A549 (cell line): Measurements from ENCODE around the gene PTPN6. TPM values are rescaled to one million over a fixed set of nuclear protein-coding genes. Genes with fewer than 3 reads are reported as not detected.

ENCODE experiments used
- ATAC-seq, 2 experiments: fragments of 200-7000 bp in 1 of 2; fragments of >200 bp in 1 of 2; cut with Nextera tagmentation in 1 of 2; cut with Tn5 transposase in 1 of 2; 3 replicates each; pipeline versions ENCODE4 v1.8.0 to v1.9.1; 2018 to 2020; ENCODE audit warnings: mild to moderate bottlenecking in 1 of 2, moderate library complexity in 1 of 2
- CTCF ChIA-PET: fragments of 300-600 bp; sonication (Branson Sonifier 250); formaldehyde crosslinking; extraction: SDS; loops from one replicate; lab custom pipeline; 2021; ENCODE audit warnings: antibody characterized with exemption, inconsistent platforms; lab: Yijun Ruan, JAX
- POLR2A ChIA-PET: fragments of 350-600 bp; formaldehyde crosslinking; extraction: SDS; loops from one replicate; lab custom pipeline; 2021; ENCODE audit warnings: antibody characterized with exemption, inconsistent platforms; lab: Yijun Ruan, JAX
- DNase-seq, 2 experiments: peaks; one replicate each; pipeline versions ENCODE4 v3.0.0 to v3.0.0-alpha.2; 2011 to 2016; ENCODE audit warnings: low read depth in 1 of 2, low spot score in 1 of 2
- FAIRE-seq: peaks from 2 replicates; lab custom pipeline; 2011; peaks lifted over from hg19 to GRCh38; lab: Jason Lieb, UNC
- H3K27ac ChIP-seq, 2 experiments: fragments of >200 bp; sonication (Bioruptor Twin); formaldehyde crosslinking; 3 replicates each; pipeline ENCODE4 v1.5.1; 2016 to 2017
- H3K4me1 ChIP-seq: fragments of >200 bp; sonication (Bioruptor Twin); formaldehyde crosslinking; 3 replicates; pipeline ENCODE4 v1.6.1; 2016
- H3K4me2 ChIP-seq: fragments of >200 bp; sonication (Bioruptor Twin); formaldehyde crosslinking; 3 replicates; pipeline ENCODE4 v1.6.1; 2016
- H3K4me3 ChIP-seq: fragments of >200 bp; sonication (Bioruptor Twin); formaldehyde crosslinking; 3 replicates; pipeline ENCODE4 v1.5.1; 2016
- H3K9me3 ChIP-seq: fragments of >200 bp; sonication (Bioruptor Twin); formaldehyde crosslinking; 3 replicates; pipeline ENCODE4 v1.6.1; 2016
- CBX8 ChIP-seq: fragments of 200-600 bp; sonication (generic); IDR thresholded peaks from 2 replicates; pipeline ENCODE4 v1.6.1; 2016
- CHD4 ChIP-seq: fragments of 200-600 bp; sonication (generic); IDR thresholded peaks from 2 replicates; pipeline ENCODE4 v1.6.1; 2016; ENCODE audit warnings: antibody characterized with exemption, mild to moderate bottlenecking, borderline replicate concordance
- EP300 ChIP-seq, 2 experiments: fragments of >200 bp; sonication (Bioruptor Twin); formaldehyde crosslinking; IDR thresholded peaks; 2 replicates in 1 of 2; 3 replicates in 1 of 2; pipeline ENCODE4 v1.6.1; 2016 to 2017
- ESRRA ChIP-seq: fragments of 150-350 bp; IDR thresholded peaks from 2 replicates; pipeline ENCODE4 v1.6.1; 2014; ENCODE audit warnings: mild to moderate bottlenecking, low read length, borderline replicate concordance
- FOSL2 ChIP-seq, 2 experiments: fragments of 450-650 bp in 1 of 2; fragments of >200 bp in 1 of 2; sonication (Bioruptor Twin) in 1 of 2; formaldehyde crosslinking; IDR thresholded peaks; 2 replicates each; pipeline versions ENCODE4 v1.5.0 to v1.6.1; 2016 to 2020; ENCODE audit warnings: mild to moderate bottlenecking in 1 of 2, moderate library complexity in 1 of 2
- HEYL ChIP-seq: fragments of 250-450 bp; sonication (Bioruptor Pico); IDR thresholded peaks from 2 replicates; pipeline ENCODE4 v1.8.0; 2021; ENCODE audit warnings: mild to moderate bottlenecking, moderate library complexity
- HOXB13 ChIP-seq: fragments of 250-450 bp; sonication (Bioruptor Pico); IDR thresholded peaks from 2 replicates; pipeline ENCODE4 v1.5.0; 2020; ENCODE audit warnings: low read depth, mild to moderate bottlenecking, moderate library complexity
- HOXB5 ChIP-seq: fragments of 250-450 bp; sonication (Bioruptor Pico); IDR thresholded peaks from 2 replicates; pipeline ENCODE4 v1.5.0; 2020; ENCODE audit warnings: mild to moderate bottlenecking, moderate library complexity
- MAZ ChIP-seq: fragments of 150-350 bp; IDR thresholded peaks from 2 replicates; pipeline ENCODE4 v1.6.1; 2014; ENCODE audit warnings: antibody characterized with exemption, low read depth, low read length, borderline replicate concordance
- RNF2 ChIP-seq: fragments of 200-600 bp; sonication (generic); IDR thresholded peaks from 2 replicates; pipeline ENCODE4 v1.6.1; 2016; ENCODE audit warnings: low read depth, mild to moderate bottlenecking, antibody characterized with exemption, moderate library complexity, borderline replicate concordance
- ZC3H11A ChIP-seq: fragments of 450-650 bp; IDR thresholded peaks from 2 replicates; pipeline ENCODE4 v1.6.1; 2014; ENCODE audit warnings: antibody characterized with exemption, mild to moderate bottlenecking
- WGBS: methylation state at CpG from one replicate; pipeline ENCODE4 v1.1.6; 2017; ENCODE audit errors: missing lambda C conversion rate; 5-methylcytosine and 5-hydroxymethylcytosine counted together
- polyA plus RNA-seq, 4 experiments: library from polyadenylated mRNA; depleted of rRNA in 3 of 4; stranded (reverse); fragments of >200 nt; fragmentation: RNase III in 1 of 4; extraction: RNeasy Plus Mini Kit Qiagen cat#74134 plus additional on column Dnase treatment in 1 of 4; gene quantifications; 2 replicates in 3 of 4; 3 replicates in 1 of 4; pipeline ENCODE4 v1.2.3, GENCODE V29; 2011 to 2017
- TF ChIP-seq, protein P1 (sequence below): fragments of 250-450 bp; sonication (Bioruptor Pico); IDR thresholded peaks from 2 replicates; pipeline ENCODE4 v1.5.0; 2020; ENCODE audit warnings: low read depth, mild to moderate bottlenecking, moderate library complexity
- TF ChIP-seq, protein P2 (sequence below): fragments of >200 bp; sonication (Bioruptor Twin); formaldehyde crosslinking; IDR thresholded peaks from 3 replicates; pipeline ENCODE4 v1.5.1; 2016
- TF ChIP-seq, protein P3 (sequence below): IDR thresholded peaks from 2 replicates; pipeline ENCODE4 v1.6.1; 2012; ENCODE audit warnings: low read depth, borderline replicate concordance
- TF ChIP-seq, protein P4 (sequence below): fragments of >200 bp; sonication (Bioruptor Twin); formaldehyde crosslinking; IDR thresholded peaks from 3 replicates; pipeline ENCODE4 v1.6.1; 2016
- TF ChIP-seq, protein P5 (sequence below): fragments of 250-450 bp; sonication (Bioruptor Pico); IDR thresholded peaks from 2 replicates; pipeline ENCODE4 v1.5.0; 2021; ENCODE audit warnings: mild to moderate bottlenecking, moderate library complexity, borderline replicate concordance
- TF ChIP-seq, protein P6 (sequence below): IDR thresholded peaks from 2 replicates; pipeline ENCODE4 v1.6.1; 2012
- TF ChIP-seq, protein P7 (sequence below): fragments of 150-350 bp; IDR thresholded peaks from 2 replicates; pipeline ENCODE4 v1.6.1; 2014; ENCODE audit warnings: low read depth, mild to moderate bottlenecking, low read length

PTPN6 gene
- polyA plus RNA-seq, 2 of the 4 experiments (the other 2 are of a cell fraction): 15.1 to 18.9 TPM

DNA sequence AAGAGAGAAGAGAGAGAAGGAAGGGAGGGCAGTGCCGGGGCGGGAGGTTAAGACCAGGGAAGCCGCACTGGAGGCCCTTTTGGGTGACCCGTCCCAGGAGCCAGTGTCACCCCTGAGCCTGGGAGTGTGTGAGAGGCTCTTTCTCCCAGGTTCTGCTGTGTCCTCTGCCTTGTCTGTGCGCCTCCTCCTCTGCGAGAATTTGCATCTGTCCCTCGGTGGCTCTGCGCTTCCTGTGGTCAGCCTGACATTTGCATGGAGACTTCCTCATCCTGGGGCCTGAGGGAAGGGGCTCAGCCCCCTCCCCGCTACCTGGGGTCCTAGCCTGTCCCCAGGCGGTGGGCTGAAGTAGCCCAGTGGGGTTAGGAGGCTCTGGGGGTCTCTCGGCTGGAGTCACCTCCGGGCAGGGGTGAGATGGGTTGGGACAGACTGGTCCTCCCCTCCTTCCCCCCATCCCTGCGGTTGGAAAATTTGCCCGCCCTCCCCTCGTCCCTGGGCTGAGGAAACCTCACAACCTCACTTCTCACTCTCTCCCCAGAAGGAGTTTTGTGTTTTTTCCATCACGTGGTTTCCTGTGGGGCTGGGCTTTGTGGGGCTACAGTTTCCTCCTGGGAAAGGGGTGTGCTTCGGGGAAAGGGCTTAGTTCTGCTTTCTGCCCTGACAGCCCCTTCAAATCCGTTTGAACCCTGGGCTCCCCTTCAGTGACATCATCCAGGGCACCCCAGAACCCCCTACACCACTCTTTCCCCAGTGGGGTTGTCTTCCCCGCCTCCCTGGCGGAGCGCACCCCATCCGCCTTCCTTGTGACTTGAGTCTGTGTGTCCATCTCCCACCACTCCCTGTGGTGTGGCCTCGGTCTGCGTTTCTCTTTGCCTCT is 2.5 kb downstream of the PTPN6 start:
- TF ChIP-seq, protein P1, sequence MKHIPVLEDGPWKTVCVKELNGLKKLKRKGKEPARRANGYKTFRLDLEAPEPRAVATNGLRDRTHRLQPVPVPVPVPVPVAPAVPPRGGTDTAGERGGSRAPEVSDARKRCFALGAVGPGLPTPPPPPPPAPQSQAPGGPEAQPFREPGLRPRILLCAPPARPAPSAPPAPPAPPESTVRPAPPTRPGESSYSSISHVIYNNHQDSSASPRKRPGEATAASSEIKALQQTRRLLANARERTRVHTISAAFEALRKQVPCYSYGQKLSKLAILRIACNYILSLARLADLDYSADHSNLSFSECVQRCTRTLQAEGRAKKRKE (CRISPR knock-in tag): no peak
- TF ChIP-seq, protein P2, sequence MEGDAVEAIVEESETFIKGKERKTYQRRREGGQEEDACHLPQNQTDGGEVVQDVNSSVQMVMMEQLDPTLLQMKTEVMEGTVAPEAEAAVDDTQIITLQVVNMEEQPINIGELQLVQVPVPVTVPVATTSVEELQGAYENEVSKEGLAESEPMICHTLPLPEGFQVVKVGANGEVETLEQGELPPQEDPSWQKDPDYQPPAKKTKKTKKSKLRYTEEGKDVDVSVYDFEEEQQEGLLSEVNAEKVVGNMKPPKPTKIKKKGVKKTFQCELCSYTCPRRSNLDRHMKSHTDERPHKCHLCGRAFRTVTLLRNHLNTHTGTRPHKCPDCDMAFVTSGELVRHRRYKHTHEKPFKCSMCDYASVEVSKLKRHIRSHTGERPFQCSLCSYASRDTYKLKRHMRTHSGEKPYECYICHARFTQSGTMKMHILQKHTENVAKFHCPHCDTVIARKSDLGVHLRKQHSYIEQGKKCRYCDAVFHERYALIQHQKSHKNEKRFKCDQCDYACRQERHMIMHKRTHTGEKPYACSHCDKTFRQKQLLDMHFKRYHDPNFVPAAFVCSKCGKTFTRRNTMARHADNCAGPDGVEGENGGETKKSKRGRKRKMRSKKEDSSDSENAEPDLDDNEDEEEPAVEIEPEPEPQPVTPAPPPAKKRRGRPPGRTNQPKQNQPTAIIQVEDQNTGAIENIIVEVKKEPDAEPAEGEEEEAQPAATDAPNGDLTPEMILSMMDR: no peak
- TF ChIP-seq CBX8 (no peak), RNF2 (no peak)
- Histone ChIP-seq H3K9me3 (no peaks in the 10 kb centered on the region), H3K27ac (no peak overlapping the region), H3K4me2 (no peak overlapping the region), H3K4me1 (0 out of 3 replicates have a peak, but pooled peaks cover 3% of the 10 kb centered on the region), H3K4me3 (no peak overlapping the region)
- ATAC-seq (no peak), DNase-seq (no peak), FAIRE-seq (no peak)
- ChIA-PET CTCF (interaction anchor here (0.6 to 22.6 kb wide), 6 partner anchors 8 to 26 kb away, joined by 4 to 370 read pairs (median 16); partner anchors contain the start of genes ATN1, C12orf57 and RNU7-1), POLR2A (no interaction called here)
- 83% methylated on average over 21 of the region's 24 CpGs for WGBS

DNA sequence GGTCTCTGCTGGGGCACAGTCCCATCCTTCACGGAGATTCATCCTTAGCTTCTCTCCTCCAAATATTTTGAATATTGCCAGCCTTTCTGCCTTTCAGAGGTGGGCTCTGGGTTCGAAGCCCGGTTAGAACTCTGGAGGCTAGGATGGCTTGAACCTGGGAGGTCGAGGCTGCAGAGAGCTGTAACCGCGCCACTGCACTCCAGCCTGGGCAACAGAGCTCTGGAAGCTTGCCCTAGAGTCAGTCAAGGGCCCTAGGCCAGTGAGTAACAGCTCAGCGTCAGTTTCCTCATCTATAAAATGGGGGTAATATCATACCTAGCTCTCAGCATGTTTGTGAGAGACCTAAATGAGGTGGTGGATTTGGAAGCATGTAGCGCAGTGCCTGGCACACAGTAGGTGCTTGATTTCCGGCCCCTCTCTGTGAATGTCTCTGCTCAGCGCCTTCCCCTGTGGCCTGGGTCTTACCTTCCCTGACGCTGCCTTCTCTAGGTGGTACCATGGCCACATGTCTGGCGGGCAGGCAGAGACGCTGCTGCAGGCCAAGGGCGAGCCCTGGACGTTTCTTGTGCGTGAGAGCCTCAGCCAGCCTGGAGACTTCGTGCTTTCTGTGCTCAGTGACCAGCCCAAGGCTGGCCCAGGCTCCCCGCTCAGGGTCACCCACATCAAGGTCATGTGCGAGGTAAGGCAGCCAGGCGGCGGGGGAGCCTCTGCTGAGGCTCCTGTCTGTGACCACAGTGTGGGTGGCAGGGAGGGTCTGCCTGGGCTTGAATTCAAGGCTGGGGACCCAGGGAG is 3.4 kb downstream of the PTPN6 start:
- ChIA-PET CTCF (interaction anchor here (0.6 to 3.3 kb wide), 4 partner anchors 10 to 190 kb away, joined by 4 to 18 read pairs (median 8); partner anchors contain the start of genes C12orf57 and RNU7-1), POLR2A (no interaction called here)
- Histone ChIP-seq H3K4me2 (no peak overlapping the region), H3K9me3 (no peaks in the 10 kb centered on the region), H3K4me1 (no peaks in the 10 kb centered on the region), H3K4me3 (no peak overlapping the region), H3K27ac (no peak overlapping the region)
- DNase-seq (no peak), ATAC-seq (no peak), FAIRE-seq (no peak)
- WGBS: 90% methylated on average over 21 of the region's 21 CpGs
- TF ChIP-seq RNF2 (no peak), ZC3H11A (no peak), FOSL2 (IDR thresholded peaks at IDR 0.05) (no peak), FOSL2 (CRISPR knock-in tag; IDR thresholded peaks at IDR 0.05) (no peak), MAZ (no peak), CHD4 (no peak), ESRRA (no peak), HOXB5 (CRISPR knock-in tag) (no peak), EP300 (IDR thresholded peaks at IDR 0.05) (no peak), HEYL (CRISPR knock-in tag) (no peak), HOXB13 (CRISPR knock-in tag) (no peak)
- TF ChIP-seq, protein P3, sequence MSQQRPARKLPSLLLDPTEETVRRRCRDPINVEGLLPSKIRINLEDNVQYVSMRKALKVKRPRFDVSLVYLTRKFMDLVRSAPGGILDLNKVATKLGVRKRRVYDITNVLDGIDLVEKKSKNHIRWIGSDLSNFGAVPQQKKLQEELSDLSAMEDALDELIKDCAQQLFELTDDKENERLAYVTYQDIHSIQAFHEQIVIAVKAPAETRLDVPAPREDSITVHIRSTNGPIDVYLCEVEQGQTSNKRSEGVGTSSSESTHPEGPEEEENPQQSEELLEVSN: no peak
- TF ChIP-seq, protein P4, sequence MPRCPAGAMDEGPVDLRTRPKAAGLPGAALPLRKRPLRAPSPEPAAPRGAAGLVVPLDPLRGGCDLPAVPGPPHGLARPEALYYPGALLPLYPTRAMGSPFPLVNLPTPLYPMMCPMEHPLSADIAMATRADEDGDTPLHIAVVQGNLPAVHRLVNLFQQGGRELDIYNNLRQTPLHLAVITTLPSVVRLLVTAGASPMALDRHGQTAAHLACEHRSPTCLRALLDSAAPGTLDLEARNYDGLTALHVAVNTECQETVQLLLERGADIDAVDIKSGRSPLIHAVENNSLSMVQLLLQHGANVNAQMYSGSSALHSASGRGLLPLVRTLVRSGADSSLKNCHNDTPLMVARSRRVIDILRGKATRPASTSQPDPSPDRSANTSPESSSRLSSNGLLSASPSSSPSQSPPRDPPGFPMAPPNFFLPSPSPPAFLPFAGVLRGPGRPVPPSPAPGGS: no peak
- TF ChIP-seq, protein P1 (CRISPR knock-in tag): no peak
- TF ChIP-seq, protein P5, sequence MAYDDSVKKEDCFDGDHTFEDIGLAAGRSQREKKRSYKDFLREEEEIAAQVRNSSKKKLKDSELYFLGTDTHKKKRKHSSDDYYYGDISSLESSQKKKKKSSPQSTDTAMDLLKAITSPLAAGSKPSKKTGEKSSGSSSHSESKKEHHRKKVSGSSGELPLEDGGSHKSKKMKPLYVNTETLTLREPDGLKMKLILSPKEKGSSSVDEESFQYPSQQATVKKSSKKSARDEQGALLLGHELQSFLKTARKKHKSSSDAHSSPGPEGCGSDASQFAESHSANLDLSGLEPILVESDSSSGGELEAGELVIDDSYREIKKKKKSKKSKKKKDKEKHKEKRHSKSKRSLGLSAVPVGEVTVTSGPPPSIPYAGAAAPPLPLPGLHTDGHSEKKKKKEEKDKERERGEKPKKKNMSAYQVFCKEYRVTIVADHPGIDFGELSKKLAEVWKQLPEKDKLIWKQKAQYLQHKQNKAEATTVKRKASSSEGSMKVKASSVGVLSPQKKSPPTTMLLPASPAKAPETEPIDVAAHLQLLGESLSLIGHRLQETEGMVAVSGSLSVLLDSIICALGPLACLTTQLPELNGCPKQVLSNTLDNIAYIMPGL (CRISPR knock-in tag): no peak
- TF ChIP-seq, protein P6, sequence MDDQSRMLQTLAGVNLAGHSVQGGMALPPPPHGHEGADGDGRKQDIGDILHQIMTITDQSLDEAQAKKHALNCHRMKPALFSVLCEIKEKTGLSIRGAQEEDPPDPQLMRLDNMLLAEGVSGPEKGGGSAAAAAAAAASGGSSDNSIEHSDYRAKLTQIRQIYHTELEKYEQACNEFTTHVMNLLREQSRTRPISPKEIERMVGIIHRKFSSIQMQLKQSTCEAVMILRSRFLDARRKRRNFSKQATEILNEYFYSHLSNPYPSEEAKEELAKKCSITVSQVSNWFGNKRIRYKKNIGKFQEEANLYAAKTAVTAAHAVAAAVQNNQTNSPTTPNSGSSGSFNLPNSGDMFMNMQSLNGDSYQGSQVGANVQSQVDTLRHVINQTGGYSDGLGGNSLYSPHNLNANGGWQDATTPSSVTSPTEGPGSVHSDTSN: no peak
- TF ChIP-seq, protein P7, sequence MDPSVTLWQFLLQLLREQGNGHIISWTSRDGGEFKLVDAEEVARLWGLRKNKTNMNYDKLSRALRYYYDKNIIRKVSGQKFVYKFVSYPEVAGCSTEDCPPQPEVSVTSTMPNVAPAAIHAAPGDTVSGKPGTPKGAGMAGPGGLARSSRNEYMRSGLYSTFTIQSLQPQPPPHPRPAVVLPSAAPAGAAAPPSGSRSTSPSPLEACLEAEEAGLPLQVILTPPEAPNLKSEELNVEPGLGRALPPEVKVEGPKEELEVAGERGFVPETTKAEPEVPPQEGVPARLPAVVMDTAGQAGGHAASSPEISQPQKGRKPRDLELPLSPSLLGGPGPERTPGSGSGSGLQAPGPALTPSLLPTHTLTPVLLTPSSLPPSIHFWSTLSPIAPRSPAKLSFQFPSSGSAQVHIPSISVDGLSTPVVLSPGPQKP: no peak
